Neural cell (in vitro differentiated cells): ENCODE data around the gene BTBD9. TPM values are rescaled to one million over a fixed set of nuclear protein-coding genes. Genes with fewer than 3 reads are reported as not detected.

Experiments
- H2AFZ ChIP-seq: fragments of 200-600, 300-800 bp; sonication (generic), shearing (Covaris generic); 2 replicates; pipeline ENCODE4 v1.6.0; 2014; ENCODE audit warnings: low read depth, mild to moderate bottlenecking, antibody characterized with exemption, low read length, moderate library complexity
- H3F3A ChIP-seq: fragments of 200-600 bp; shearing (Covaris generic); 2 replicates; pipeline ENCODE4 v1.6.1; 2016; ENCODE audit warnings: mild to moderate bottlenecking, moderate library complexity, mixed read lengths, antibody characterized with exemption, low read length; ENCODE audit not compliant: insufficient read depth, poor library complexity, severe bottlenecking
- H3K27ac ChIP-seq: fragments of 200-600, 300-800 bp; sonication (generic), shearing (Covaris generic); 2 replicates; pipeline ENCODE4 v1.5.1; 2014; ENCODE audit warnings: mild to moderate bottlenecking, low read length, moderate library complexity
- H3K27me3 ChIP-seq: fragments of 300-800, 200-600 bp; sonication (generic), shearing (Covaris generic); 2 replicates; pipeline ENCODE4 v1.6.0; 2014; ENCODE audit warnings: mild to moderate bottlenecking, low read depth, low read length, moderate library complexity; ENCODE audit not compliant: insufficient read depth
- H3K36me3 ChIP-seq: fragments of 300-800, 200-600 bp; sonication (generic), shearing (Covaris generic); 2 replicates; pipeline ENCODE4 v1.5.1; 2014; ENCODE audit warnings: mild to moderate bottlenecking, antibody characterized with exemption, low read length, moderate library complexity; ENCODE audit not compliant: insufficient read depth
- H3K4me2 ChIP-seq: fragments of 300-800, 200-600 bp; sonication (generic), shearing (Covaris generic); 2 replicates; pipeline ENCODE4 v1.6.0; 2014; ENCODE audit warnings: mild to moderate bottlenecking, low read length
- H3K4me3 ChIP-seq: fragments of 300-800, 200-600 bp; sonication (generic), shearing (Covaris generic); 2 replicates; pipeline ENCODE4 v1.5.1; 2014; ENCODE audit warnings: mild to moderate bottlenecking, low read length, moderate library complexity
- H3K79me2 ChIP-seq: fragments of 200-600 bp; shearing (Covaris generic); replicated peaks from 2 replicates; pipeline ENCODE4 v1.6.0; 2014; ENCODE audit warnings: mild to moderate bottlenecking, low read length, moderate library complexity; ENCODE audit not compliant: insufficient read depth
- H3K9ac ChIP-seq: fragments of 300-800, 200-600 bp; sonication (generic), shearing (Covaris generic); 2 replicates; pipeline ENCODE4 v1.6.1; 2016; ENCODE audit warnings: mild to moderate bottlenecking, low read length, mixed read lengths
- H3K9me2 ChIP-seq: fragments of 200-600 bp; shearing (Covaris generic); 2 replicates; pipeline ENCODE4 v1.6.1; 2016; ENCODE audit warnings: mild to moderate bottlenecking, low read length, mixed read lengths; ENCODE audit not compliant: insufficient read depth
- H3K9me3 ChIP-seq: fragments of 200-600, 300-800 bp; sonication (generic), shearing (Covaris generic); 2 replicates; pipeline ENCODE4 v1.6.1; 2016; ENCODE audit warnings: mild to moderate bottlenecking, mixed run types, low read length, moderate library complexity, mixed read lengths
- H4K20me1 ChIP-seq: fragments of 200-600 bp; shearing (Covaris generic); 2 replicates; pipeline ENCODE4 v1.6.1; 2016; ENCODE audit warnings: mild to moderate bottlenecking, mixed run types; ENCODE audit not compliant: insufficient read depth
- CTCF ChIP-seq: fragments of 450-650 bp; IDR thresholded peaks from 2 replicates; pipeline ENCODE4 v1.5.1; 2014; ENCODE audit warnings: antibody characterized with exemption, mild to moderate bottlenecking, moderate library complexity; ENCODE audit not compliant: poor library complexity, severe bottlenecking
- EP300 ChIP-seq: fragments of 450-650 bp; conservative IDR thresholded peaks from 2 replicates; pipeline ENCODE4 v1.6.1; 2014; ENCODE audit warnings: antibody characterized with exemption, mild to moderate bottlenecking, moderate library complexity; ENCODE audit not compliant: poor library complexity, severe bottlenecking
- EZH2 ChIP-seq: fragments of 200-600, 300-800 bp; shearing (Covaris generic), sonication (generic); IDR thresholded peaks from 2 replicates; pipeline ENCODE4 v1.6.1; 2014; ENCODE audit warnings: antibody characterized with exemption, low read length, borderline replicate concordance, mild to moderate bottlenecking; ENCODE audit not compliant: insufficient read depth, poor library complexity, severe bottlenecking
- MXI1 ChIP-seq: fragments of 450-650 bp; conservative IDR thresholded peaks from 2 replicates; pipeline ENCODE4 v1.6.1; 2014; ENCODE audit warnings: antibody characterized with exemption, mild to moderate bottlenecking; ENCODE audit not compliant: poor library complexity, severe bottlenecking
- POLR2AphosphoS5 ChIP-seq: IDR thresholded peaks from 2 replicates; pipeline ENCODE4 v1.6.1; 2012
- RAD21 ChIP-seq: fragments of 450-650 bp; conservative IDR thresholded peaks from 2 replicates; pipeline ENCODE4 v1.6.1; 2014; ENCODE audit warnings: antibody characterized with exemption, mild to moderate bottlenecking, moderate library complexity
- REST ChIP-seq: IDR thresholded peaks from 2 replicates; pipeline ENCODE4 v1.6.1; 2012; ENCODE audit warnings: borderline replicate concordance
- SMC3 ChIP-seq: fragments of 450-650 bp; conservative IDR thresholded peaks from 2 replicates; pipeline ENCODE4 v1.6.1; 2014; ENCODE audit warnings: antibody characterized with exemption, mild to moderate bottlenecking, moderate library complexity; ENCODE audit not compliant: poor library complexity
- TAF1 ChIP-seq: IDR thresholded peaks from 2 replicates; pipeline ENCODE4 v1.6.1; 2012; ENCODE audit warnings: low read depth
- polyA plus RNA-seq: library from polyadenylated mRNA; depleted of rRNA; stranded (reverse); fragments of >200 nt; gene quantifications from 2 replicates; pipeline ENCODE4 v1.2.3, GENCODE V29; 2014

BTBD9 gene
- polyA plus RNA-seq, 1 donor from 2014 or later: 6.2 TPM

GRCh38 chr6:38337819-38338465 lies 301.8 kb downstream of the BTBD9 start:
- H3K27ac ChIP-seq: no peak overlapping the region
- H3F3A ChIP-seq: no peaks in the 10 kb centered on the region
- no peaks in the 10 kb centered on the region for H3K36me3 ChIP-seq
- no peak overlapping the region for H3K9ac ChIP-seq
- H2AFZ ChIP-seq: no peak overlapping the region
- no peaks in the 10 kb centered on the region for H3K27me3 ChIP-seq
- no peaks in the 10 kb centered on the region for H3K79me2 ChIP-seq
- no peaks in the 10 kb centered on the region for H3K9me3 ChIP-seq
- H4K20me1 ChIP-seq: no peaks in the 10 kb centered on the region
- no peaks in the 10 kb centered on the region for H3K9me2 ChIP-seq
- H3K4me3 ChIP-seq: no peak overlapping the region
- H3K4me2 ChIP-seq: no peak overlapping the region
- no peak for TF ChIP-seq SMC3
- no peak for TF ChIP-seq REST
- TF ChIP-seq RAD21: no peak
- no peak for TF ChIP-seq EP300
- TF ChIP-seq CTCF: no peak
- TF ChIP-seq POLR2AphosphoS5: no peak
- TF ChIP-seq TAF1: no peak
- TF ChIP-seq MXI1: no peak

- H3K9me2 ChIP-seq: no peaks in the 10 kb centered on the region
- no peaks in the 10 kb centered on the region for H4K20me1 ChIP-seq
- H3K36me3 ChIP-seq: no peaks in the 10 kb centered on the region
- H3K27ac ChIP-seq: no peak overlapping the region
- no peaks in the 10 kb centered on the region for H3K79me2 ChIP-seq
- no peak overlapping the region for H3K4me3 ChIP-seq
- no peak overlapping the region for H2AFZ ChIP-seq
- H3K27me3 ChIP-seq: no peaks in the 10 kb centered on the region
- H3F3A ChIP-seq: no peaks in the 10 kb centered on the region
- H3K9ac ChIP-seq: no peak overlapping the region
- H3K9me3 ChIP-seq: no peaks in the 10 kb centered on the region
- no peak overlapping the region for H3K4me2 ChIP-seq
- TF ChIP-seq POLR2AphosphoS5 (no peak), RAD21 (no peak), TAF1 (no peak), EZH2 (no peak), SMC3 (no peak), REST (no peak), MXI1 (no peak), CTCF (no peak), EP300 (no peak)
Measured at GRCh38 chr6:38336922-38337321, 302.8 kb downstream of the BTBD9 start.
